Sigmoid colon (tissue), 7 donors: ENCODE measurements around the gene PRRT1. TPM values are rescaled to one million over a fixed set of nuclear protein-coding genes. Genes with fewer than 3 reads are reported as not detected.
A peak's percentile ranks its signal among the peaks of the same experiment; 100 is the strongest.
"Not testable (repeated sequence)": the region's sequence is repeated elsewhere in the genome, so short reads cannot be mapped to it uniquely, and the experiment has no call there.

ENCODE experiments used
- DNase-seq: peaks from one replicate; pipeline ENCODE4 v3.0.0-alpha.2; 2019
- H3K27ac ChIP-seq, 4 donors: fragments of 200-600 bp; sonication (generic); one replicate each; pipeline ENCODE4 v1.5.1; 2016 to 2019; ENCODE audit warnings: mild to moderate bottlenecking in 1 of 4
- H3K27me3 ChIP-seq, 3 donors: fragments of 200-600 bp; sonication (generic); one replicate each; pipeline ENCODE4 v1.5.1; 2019; ENCODE audit warnings: mild to moderate bottlenecking in 1 of 3
- H3K36me3 ChIP-seq, 4 donors: fragments of 200-600 bp; sonication (generic); one replicate each; pipeline ENCODE4 v1.5.1; 2016 to 2019
- H3K4me1 ChIP-seq, 4 donors: fragments of 200-600 bp; sonication (generic); one replicate each; pipeline ENCODE4 v1.5.1; 2017 to 2019
- H3K4me3 ChIP-seq, 4 donors: fragments of 200-600 bp; sonication (generic); one replicate each; pipeline ENCODE4 v1.5.1; 2017 to 2019; ENCODE audit warnings: mild to moderate bottlenecking in 2 of 4, moderate library complexity in 1 of 4
- H3K9me3 ChIP-seq, 4 donors: fragments of 200-600 bp in 3 of 4; sonication (generic) in 3 of 4; one replicate each; pipeline versions ENCODE4 v1.5.1 to v1.6.1; 2013 to 2019
- EP300 ChIP-seq, 4 donors: sonication (generic); formaldehyde crosslinking; IDR thresholded peaks; one replicate each; pipeline ENCODE4 v1.6.1; 2017; ENCODE audit warnings: antibody characterized with exemption in 4 of 4
- POLR2A ChIP-seq, 2 donors: fragments of 450-650 bp; IDR thresholded peaks; one replicate each; pipeline ENCODE4 v1.6.1; 2016; ENCODE audit warnings: antibody characterized with exemption in 2 of 2, mild to moderate bottlenecking in 2 of 2, moderate library complexity in 2 of 2
- POLR2AphosphoS5 ChIP-seq, 4 donors: sonication (generic); formaldehyde crosslinking; IDR thresholded peaks; one replicate each; pipeline ENCODE4 v1.6.1; 2017; ENCODE audit warnings: antibody characterized with exemption in 4 of 4
- WGBS, 2 donors: extraction: QIAGEN DNeasy Blood & Tissue Kit; methylation state at CpG; one replicate each; pipeline ENCODE4 v1.1.7; 2013; 5-methylcytosine and 5-hydroxymethylcytosine counted together
- intact Hi-C: fragments of 100-400 bp; cut with DNase I; formaldehyde crosslinking; loops from one replicate; pipeline ENCODE4 v1.15.1; 2023
- polyA plus RNA-seq, 3 donors: library from polyadenylated mRNA; stranded (reverse); fragments of 200-250 nt; gene quantifications; one replicate each; pipeline ENCODE4 v1.2.3, GENCODE V29; 2013
- total RNA-seq, 4 donors: library from RNA; depleted of rRNA; stranded (reverse); fragments of >200 nt; gene quantifications; one replicate each; pipeline ENCODE4 v1.1.0, GENCODE V29; 2016
- TF ChIP-seq, protein P1 (sequence below), 4 experiments: fragments of 450-650 bp in 3 of 4; fragments of 200-600 bp in 1 of 4; IDR thresholded peaks; one replicate each; pipeline ENCODE4 v1.5.1; 2016 to 2019; ENCODE audit warnings: antibody characterized with exemption in 4 of 4, mild to moderate bottlenecking in 3 of 4, moderate library complexity in 2 of 4
- donor health status: healthy with polysubstance abuse.
- donor health status: Bipolar disorder and iron deficiency.
- donor health status: healthy.

Gene PRRT1
- total and polyA plus RNA-seq, 7 donors, result 0.46 to 6.1 (median 2.5) TPM

DNA sequence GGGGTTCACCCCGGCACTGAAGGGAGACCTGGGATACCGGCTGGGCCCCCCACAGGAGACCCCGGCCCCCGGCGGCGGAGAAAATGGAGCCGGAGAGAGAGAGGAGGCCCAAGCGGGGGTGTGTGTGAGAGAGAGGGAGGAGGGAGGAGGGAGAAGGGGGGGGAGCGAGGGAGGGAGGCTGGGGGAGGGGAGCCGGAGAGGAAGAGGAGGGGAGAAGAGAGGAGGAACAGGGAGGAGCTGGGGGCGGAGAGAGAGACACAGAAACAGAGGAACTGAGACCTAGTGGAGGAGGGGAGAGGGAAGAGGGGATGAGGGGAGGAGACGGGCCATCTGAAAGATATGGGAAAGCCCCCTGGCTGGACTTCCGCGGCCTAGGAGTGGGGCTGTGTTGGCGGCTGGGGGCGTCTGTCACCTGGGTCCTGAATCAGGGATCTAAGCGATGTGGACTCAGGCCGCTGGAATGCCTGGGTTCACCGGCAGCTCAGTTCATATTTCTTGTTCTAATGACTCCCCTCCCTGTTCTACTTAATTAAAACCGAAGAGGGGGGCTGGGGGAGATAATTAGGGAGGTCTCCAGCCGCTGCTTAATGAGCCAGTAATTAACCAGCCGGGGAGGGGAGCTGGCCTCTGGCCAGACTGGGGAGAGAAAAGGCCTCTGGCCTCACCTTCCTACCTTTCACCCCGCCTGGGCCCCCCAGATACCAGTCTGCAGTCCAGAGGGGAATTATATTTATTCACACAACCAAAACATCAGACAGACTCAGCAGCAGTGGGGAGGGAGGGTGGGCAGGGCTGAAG, 38.5 kb upstream of the PRRT1 start, which contains the start of gene PBX2:
Gene PBX2, minus strand, starts transcription at position 149 of the 798 bp plus-strand sequence. CDS start 287 bp downstream, outside the sequence.
- H3K27ac ChIP-seq, result peak within 1 kb of the TSS; percentile 93 to 100 (median 96)
- peak; percentile 98 for DNase-seq
- no peaks in the 10 kb centered on the region for H3K9me3 ChIP-seq
- H3K36me3 ChIP-seq, result peaks cover 0 to 23% (median 13%) of the 10 kb centered on the region in 4 donors
- intact Hi-C loops, result loop anchor here (10.0 kb wide), 3 partner anchors 215 to 1225 kb away; partner anchors contain the start of genes CUTA, DXO, HSD17B8 and PHF1
- TF ChIP-seq, protein P1, sequence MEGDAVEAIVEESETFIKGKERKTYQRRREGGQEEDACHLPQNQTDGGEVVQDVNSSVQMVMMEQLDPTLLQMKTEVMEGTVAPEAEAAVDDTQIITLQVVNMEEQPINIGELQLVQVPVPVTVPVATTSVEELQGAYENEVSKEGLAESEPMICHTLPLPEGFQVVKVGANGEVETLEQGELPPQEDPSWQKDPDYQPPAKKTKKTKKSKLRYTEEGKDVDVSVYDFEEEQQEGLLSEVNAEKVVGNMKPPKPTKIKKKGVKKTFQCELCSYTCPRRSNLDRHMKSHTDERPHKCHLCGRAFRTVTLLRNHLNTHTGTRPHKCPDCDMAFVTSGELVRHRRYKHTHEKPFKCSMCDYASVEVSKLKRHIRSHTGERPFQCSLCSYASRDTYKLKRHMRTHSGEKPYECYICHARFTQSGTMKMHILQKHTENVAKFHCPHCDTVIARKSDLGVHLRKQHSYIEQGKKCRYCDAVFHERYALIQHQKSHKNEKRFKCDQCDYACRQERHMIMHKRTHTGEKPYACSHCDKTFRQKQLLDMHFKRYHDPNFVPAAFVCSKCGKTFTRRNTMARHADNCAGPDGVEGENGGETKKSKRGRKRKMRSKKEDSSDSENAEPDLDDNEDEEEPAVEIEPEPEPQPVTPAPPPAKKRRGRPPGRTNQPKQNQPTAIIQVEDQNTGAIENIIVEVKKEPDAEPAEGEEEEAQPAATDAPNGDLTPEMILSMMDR (IDR thresholded peaks at IDR 0.05), result no peak
- peak; percentile 86 to 93 for TF ChIP-seq POLR2A (IDR thresholded peaks at IDR 0.05)
- peak; percentile 85 to 91 (median 91) for TF ChIP-seq POLR2AphosphoS5 (IDR thresholded peaks at IDR 0.05)
- H3K27me3 ChIP-seq, result no peaks in the 10 kb centered on the region
- 2% methylated on average over 23 of the region's 23 CpGs for WGBS, 2 donors
- peaks cover 0 to 64% (median 59%) of the 10 kb centered on the region in 4 donors for H3K4me1 ChIP-seq
- H3K4me3 ChIP-seq, result peak within 1 kb of the TSS; percentile 76 to 98 (median 92)

DNA sequence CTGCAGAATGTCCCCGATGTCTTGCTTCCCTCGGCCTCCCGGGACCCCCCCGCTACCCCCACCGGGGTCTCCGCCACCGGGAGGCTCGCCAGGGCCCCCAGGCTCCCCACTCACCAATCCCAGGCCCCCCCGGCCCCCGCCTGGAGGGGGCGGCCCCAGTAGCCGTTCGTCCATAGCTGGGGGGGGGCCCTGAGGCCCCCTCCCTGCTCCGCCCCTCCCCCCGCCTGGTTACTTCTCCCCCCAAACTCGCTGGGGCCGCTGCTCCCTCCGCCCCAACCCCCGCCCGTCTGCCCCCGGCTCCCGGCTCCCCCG, 38.0 kb upstream of the PRRT1 start:
- DNase-seq, result no peak
- WGBS, 2 donors, result 12 to 15% methylated on average over 23 of the region's 23 CpGs
- Histone ChIP-seq H3K4me3 (peak overlapping the region; percentile 76 to 98 (median 92)), H3K9me3 (no peaks in the 10 kb centered on the region), H3K36me3 (peaks cover 0 to 23% (median 13%) of the 10 kb centered on the region in 4 donors), H3K4me1 (peaks cover 0 to 61% (median 55%) of the 10 kb centered on the region in 4 donors), H3K27ac (peak overlapping the region; percentile 93 to 100 (median 96)), H3K27me3 (no peaks in the 10 kb centered on the region)
- intact Hi-C loops, result loop anchor here (5.0 to 10.0 kb wide), 4 partner anchors 215 to 1225 kb away; partner anchors contain the start of genes CUTA, DDX39B, DXO and HSD17B8
- no peak for TF ChIP-seq POLR2A (IDR thresholded peaks at IDR 0.05)
- no peak for TF ChIP-seq POLR2AphosphoS5 (IDR thresholded peaks at IDR 0.05)
- TF ChIP-seq, protein P1 (IDR thresholded peaks at IDR 0.05), result no peak
- TF ChIP-seq EP300 (IDR thresholded peaks at IDR 0.05), result no peak

DNA sequence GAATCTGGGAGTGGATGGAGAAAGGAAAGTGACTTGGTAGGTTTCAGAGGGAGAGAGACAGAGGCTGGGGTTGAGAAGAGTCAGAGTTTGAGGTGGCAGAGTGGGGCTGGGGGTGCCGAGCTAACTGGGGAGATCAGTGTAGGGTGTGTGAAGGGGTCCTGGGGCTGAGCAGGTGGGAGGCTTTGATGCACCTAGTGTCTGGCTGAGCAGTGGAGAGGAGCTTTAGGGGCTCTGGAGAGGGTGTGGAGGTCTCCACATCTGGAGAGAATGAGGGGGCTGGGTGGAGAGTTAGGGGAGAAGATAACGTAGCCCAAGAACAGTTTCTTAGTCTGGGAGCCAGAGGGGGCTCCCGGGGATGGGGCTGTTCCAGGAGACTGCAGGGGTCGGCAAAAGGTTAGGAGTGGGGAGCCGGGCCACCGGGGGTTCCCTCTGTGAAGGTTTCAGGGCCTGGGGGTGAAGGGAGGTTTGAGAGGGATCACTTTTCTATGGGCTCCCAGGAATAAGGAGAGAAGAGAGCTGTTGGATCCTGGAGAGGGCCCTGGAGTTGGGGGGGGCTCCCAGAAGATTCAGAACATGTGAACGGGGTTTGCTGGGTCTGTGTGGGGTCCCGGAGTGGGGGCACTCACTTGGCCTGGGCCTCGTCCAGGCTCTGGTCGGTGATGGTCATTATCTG, 37.5 kb upstream of the PRRT1 start:
- Histone ChIP-seq H3K4me1 (peaks cover 0 to 60% (median 51%) of the 10 kb centered on the region in 4 donors), H3K9me3 (no peaks in the 10 kb centered on the region), H3K4me3 (peak overlapping the region; percentile 76 to 98 (median 92)), H3K27me3 (no peaks in the 10 kb centered on the region), H3K36me3 (peaks cover 0 to 23% (median 13%) of the 10 kb centered on the region in 4 donors), H3K27ac (peak overlapping the region; percentile 93 to 100 (median 96))
- 2 to 4% methylated on average over 10 of the region's 10 CpGs for WGBS, 2 donors
- DNase-seq, result no peak
- intact Hi-C loops, result loop anchor here (5.0 kb wide), 1 partner anchor 647 kb away; the partner anchor contains the start of gene DDX39B
- TF ChIP-seq POLR2AphosphoS5 (IDR thresholded peaks at IDR 0.05) (no peak), POLR2A (IDR thresholded peaks at IDR 0.05) (no peak)

DNA sequence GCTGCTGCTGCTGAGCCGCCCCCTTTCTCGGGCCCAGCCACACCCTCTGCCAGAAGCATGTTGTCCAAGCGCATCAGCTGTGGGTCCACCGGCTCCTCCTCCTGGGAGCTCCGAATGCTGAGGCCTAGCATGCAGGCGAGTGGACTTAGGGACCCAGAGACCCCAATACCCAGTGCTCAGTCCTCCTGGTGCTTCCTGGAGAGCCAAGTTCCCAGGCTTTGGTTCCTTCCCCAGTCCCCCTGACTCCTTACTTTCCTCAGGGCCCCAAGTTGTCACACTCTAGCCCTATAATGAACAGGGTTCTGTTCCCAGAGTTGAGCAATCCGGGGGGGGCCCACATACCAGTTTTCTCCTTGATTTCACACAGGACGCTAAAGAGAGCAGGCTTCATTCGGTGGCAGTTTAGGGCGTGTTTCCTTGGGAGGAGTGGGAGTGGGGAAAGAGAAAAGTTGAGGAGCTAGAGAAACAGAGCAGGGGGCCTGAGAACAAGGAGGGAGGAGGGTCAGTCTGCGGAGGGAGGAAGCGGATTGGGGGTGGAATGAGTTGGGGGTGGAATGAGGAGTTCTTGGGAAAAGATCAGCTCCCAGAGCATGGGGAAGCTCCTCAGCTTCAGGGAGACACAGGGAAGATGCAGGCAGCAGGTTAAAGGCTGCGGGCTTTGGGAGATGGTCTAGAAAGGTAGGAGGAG, 36.8 kb upstream of the PRRT1 start:
- TF ChIP-seq POLR2A (IDR thresholded peaks at IDR 0.05) (no peak), EP300 (IDR thresholded peaks at IDR 0.05) (no peak), POLR2AphosphoS5 (IDR thresholded peaks at IDR 0.05) (peak in 2 of 4 donors; percentile 14 to 47)
- TF ChIP-seq, protein P1 (IDR thresholded peaks at IDR 0.05), result no peak
- intact Hi-C loops, result loop anchor here (5.0 kb wide), 1 partner anchor 646 kb away; the partner anchor contains the start of gene DDX39B
- H3K27ac ChIP-seq, result peak overlapping the region; percentile 93 to 100 (median 96)
- no peaks in the 10 kb centered on the region for H3K27me3 ChIP-seq
- H3K9me3 ChIP-seq, result no peaks in the 10 kb centered on the region
- H3K4me1 ChIP-seq, result peaks cover 0 to 63% (median 50%) of the 10 kb centered on the region in 4 donors
- peak overlapping the region; percentile 76 to 98 (median 92) for H3K4me3 ChIP-seq
- 26 to 41% methylated on average over 13 of the region's 13 CpGs for WGBS, 2 donors
- peaks cover 0 to 25% (median 13%) of the 10 kb centered on the region in 4 donors for H3K36me3 ChIP-seq
- peak; percentile 81 for DNase-seq

DNA sequence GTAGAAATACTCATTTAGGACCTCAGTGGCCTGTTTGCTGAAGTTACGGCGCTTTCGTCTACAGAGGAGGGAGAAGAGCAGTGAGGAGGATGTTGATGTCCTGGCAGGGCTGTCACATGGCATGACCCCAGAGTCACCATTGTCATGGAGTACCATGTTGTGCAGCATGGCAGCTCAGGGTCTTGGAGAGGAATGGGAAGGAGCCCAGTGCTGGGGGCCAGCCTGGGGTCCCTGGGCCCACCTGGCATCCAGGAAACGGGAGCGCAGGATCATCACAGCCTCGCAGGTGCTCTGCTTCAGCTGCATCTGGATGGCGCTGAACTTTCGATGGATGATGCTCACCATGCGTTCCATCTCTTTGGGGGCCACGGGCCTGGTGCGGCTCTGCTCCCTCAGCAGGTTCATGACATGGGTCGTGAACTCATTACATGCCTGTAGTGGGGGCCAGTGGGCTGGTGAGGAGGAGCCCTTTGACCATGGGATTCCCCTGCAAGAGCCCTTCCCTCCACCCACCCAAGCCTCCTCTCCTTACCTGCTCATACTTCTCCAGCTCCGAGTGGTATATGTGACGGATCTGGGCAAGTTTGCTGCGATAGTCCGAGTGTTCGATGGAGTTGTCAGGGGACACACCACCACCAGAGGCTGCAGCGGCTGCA, 36.1 kb upstream of the PRRT1 start:
- intact Hi-C loops, result loop anchor here (5.0 kb wide), 1 partner anchor 646 kb away; the partner anchor contains the start of gene DDX39B
- DNase-seq, H3K9me3 ChIP-seq, H3K27me3 ChIP-seq: not testable (repeated sequence)
- Histone ChIP-seq H3K27ac (peak overlapping the region; percentile 93 to 100 (median 96)), H3K36me3 (peaks cover 0 to 32% (median 13%) of the 10 kb centered on the region in 4 donors), H3K4me1 (peaks cover 0 to 63% (median 50%) of the 10 kb centered on the region in 4 donors), H3K4me3 (peak overlapping the region in 3 of 4 donors; percentile 92 to 98 (median 93))
- WGBS, 2 donors, result 79 to 85% methylated on average over 18 of the region's 18 CpGs
